ENCODE data around the gene ZDHHC20.

DNA sequence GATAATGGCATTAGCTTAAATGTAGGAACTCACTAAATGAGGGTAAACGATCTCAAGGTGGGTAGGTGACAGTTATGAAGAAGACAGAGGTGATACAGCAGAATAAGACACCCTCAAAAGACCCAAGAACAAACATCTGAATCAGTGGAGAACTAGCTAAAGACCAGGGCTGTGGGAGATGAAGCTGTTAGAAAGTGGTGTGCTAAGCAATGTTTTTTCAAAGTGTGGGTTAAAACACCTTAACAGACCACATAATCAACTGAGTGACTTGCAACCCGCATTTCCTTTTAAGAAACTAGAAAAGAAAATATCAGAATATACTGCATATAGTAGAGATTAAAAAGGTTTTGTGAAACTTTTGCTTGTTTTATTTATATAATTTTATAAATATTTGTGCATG lies 70.0 kb downstream of the ZDHHC20 start:
- TF ChIP-seq POLR2A (IDR thresholded peaks at IDR 0.05): no peak
- TF ChIP-seq, protein P1, sequence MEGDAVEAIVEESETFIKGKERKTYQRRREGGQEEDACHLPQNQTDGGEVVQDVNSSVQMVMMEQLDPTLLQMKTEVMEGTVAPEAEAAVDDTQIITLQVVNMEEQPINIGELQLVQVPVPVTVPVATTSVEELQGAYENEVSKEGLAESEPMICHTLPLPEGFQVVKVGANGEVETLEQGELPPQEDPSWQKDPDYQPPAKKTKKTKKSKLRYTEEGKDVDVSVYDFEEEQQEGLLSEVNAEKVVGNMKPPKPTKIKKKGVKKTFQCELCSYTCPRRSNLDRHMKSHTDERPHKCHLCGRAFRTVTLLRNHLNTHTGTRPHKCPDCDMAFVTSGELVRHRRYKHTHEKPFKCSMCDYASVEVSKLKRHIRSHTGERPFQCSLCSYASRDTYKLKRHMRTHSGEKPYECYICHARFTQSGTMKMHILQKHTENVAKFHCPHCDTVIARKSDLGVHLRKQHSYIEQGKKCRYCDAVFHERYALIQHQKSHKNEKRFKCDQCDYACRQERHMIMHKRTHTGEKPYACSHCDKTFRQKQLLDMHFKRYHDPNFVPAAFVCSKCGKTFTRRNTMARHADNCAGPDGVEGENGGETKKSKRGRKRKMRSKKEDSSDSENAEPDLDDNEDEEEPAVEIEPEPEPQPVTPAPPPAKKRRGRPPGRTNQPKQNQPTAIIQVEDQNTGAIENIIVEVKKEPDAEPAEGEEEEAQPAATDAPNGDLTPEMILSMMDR (IDR thresholded peaks at IDR 0.05): no peak

All from testis (tissue), 2 donors.